Stomach (tissue), 4 donors: ENCODE results near the gene DDB1.

Experiments used
- POLR2A ChIP-seq, 4 donors: fragments of 450-650 bp; IDR thresholded peaks; one replicate each; pipeline ENCODE4 v1.6.1; 2016; ENCODE audit warnings: antibody characterized with exemption in 4 of 4, control low read depth in 2 of 4, mild to moderate bottlenecking in 1 of 4, moderate library complexity in 1 of 4
- POLR2AphosphoS5 ChIP-seq, 3 donors: sonication (generic); formaldehyde crosslinking; IDR thresholded peaks; one replicate each; pipeline ENCODE4 v1.6.1; 2016; ENCODE audit warnings: antibody characterized with exemption in 3 of 3
- TF ChIP-seq, protein P1 (sequence below), 7 experiments: fragments of 450-650 bp in 4 of 7; fragments of 200-600 bp in 3 of 7; sonication (generic) in 3 of 7; IDR thresholded peaks; one replicate each; pipeline ENCODE4 v1.5.1; 2016 to 2019; ENCODE audit warnings: antibody characterized with exemption in 7 of 7, control low read depth in 2 of 7, mild to moderate bottlenecking in 1 of 7

DNA sequence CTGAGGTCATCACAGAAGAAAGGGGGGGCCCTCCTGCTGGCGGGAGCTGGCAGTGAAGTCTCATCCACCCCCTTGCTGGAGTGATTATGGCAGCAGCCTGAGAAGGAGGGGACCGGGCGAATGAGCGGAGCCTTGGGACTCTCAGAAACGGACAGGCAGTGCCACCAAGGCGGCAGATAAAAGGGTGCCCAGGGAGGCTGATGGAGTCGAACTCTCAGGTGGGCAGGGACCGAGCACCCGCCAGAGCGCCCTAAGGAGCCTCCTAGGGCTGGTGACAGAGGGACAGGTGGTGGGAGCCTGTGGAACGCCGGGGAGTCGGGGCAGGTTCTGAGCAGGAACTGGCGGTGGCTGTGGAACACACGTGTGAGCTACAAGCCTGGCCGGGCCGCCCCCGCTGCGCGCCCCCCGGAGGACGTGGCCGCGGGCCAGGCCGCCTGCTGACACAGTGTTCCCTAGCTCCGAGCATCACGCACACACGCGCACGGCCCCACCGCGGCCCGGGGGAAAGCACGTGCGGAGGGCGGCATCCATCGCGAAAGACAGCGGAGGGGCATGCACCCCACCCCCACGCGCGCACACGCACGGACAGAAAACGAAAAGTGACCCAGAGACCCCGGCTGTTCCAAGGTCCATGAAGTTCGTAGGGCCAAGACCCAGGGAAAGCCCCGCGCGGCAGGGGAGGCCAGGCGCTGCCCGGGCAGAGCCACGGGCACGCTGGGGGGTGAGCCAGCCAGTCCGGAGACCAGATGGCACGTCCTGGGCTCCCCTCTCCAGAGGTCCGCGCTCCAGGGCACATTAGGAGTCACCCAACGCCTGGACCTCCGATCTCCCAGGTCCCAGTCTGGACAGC, 38.8 kb downstream of the DDB1 start:
- no peak for TF ChIP-seq POLR2A (IDR thresholded peaks at IDR 0.05)
- TF ChIP-seq POLR2AphosphoS5 (IDR thresholded peaks at IDR 0.05), result no peak
- TF ChIP-seq, protein P1, sequence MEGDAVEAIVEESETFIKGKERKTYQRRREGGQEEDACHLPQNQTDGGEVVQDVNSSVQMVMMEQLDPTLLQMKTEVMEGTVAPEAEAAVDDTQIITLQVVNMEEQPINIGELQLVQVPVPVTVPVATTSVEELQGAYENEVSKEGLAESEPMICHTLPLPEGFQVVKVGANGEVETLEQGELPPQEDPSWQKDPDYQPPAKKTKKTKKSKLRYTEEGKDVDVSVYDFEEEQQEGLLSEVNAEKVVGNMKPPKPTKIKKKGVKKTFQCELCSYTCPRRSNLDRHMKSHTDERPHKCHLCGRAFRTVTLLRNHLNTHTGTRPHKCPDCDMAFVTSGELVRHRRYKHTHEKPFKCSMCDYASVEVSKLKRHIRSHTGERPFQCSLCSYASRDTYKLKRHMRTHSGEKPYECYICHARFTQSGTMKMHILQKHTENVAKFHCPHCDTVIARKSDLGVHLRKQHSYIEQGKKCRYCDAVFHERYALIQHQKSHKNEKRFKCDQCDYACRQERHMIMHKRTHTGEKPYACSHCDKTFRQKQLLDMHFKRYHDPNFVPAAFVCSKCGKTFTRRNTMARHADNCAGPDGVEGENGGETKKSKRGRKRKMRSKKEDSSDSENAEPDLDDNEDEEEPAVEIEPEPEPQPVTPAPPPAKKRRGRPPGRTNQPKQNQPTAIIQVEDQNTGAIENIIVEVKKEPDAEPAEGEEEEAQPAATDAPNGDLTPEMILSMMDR (IDR thresholded peaks at IDR 0.05), result no peak
